T-helper 2 cell treated with Interferon-gamma antibody and Interleukin-4, amounts not matched to agents 100 ng/mL and 5 ng/mL, for 36 hours (primary cell): ENCODE results near the gene CCDC186. TPM values are rescaled to one million over a fixed set of nuclear protein-coding genes. Genes with fewer than 3 reads are reported as not detected.

Experiments
- intact Hi-C: fragments of 100-400 bp; cut with micrococcal nuclease; formaldehyde crosslinking; loops from one replicate; pipeline ENCODE4 v1.15.1; 2023
- total RNA-seq: library from RNA; stranded (reverse); gene quantifications from 2 replicates; pipeline ENCODE4 v1.2.3, GENCODE V29; 2022

CCDC186 gene
- total RNA-seq, 1 donor from 2014 or later: 15.6 TPM

DNA sequence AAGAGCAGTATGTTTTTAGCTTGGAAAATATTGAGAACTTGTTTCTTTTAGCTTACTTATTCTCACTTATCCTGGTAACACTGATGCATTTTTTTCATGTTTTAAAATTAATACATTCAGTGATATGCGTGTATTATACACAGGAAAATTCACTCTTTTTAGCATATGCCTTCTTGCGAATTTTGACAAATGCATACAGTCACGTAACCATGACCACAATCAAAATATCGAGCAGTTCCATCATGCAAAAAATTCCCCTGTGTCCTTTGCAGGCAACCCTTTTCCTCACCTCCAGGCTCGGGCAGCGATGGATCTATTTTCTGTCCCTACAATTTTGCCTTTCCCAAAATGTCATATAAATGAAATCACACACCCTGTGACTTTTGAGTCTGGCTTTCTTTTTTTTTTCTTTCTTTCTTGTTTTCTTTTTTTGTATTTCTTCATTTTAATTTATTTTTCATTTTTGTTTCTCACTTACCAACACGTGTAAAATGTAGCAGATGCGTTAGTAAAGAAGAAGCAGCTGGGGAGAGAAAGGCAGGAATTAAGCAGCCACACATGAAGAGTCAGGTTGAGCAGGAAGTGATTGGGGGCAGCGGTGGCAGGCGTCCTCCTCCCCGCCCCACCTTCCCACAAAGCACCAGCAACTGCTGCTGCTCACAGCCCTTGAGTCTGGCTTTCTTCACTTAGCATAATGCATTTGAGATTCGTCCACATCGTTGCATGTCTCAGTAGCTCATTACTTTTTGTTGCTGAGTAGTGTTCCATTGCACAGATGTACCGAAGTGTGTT, 100.4 kb downstream of the CCDC186 start:
- intact Hi-C loops: no loop called here

DNA sequence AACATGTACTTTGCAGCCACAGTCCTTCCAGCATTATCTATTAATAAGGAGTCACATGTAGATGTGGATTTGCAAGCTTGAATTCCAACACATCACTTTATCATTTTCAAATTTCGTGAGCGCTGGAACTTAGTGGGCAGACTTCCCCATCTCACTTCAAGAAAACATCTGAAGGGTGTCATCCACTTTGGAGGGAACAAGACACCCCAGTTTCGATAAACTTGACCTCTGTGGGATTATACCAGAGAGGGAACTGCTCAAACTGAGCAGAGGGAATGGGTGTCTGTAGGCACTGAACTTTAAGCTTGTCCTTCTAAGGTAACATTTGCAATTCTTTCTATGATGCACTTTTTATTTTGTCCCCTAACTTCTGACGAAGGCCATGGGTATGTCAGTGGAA, 102.8 kb downstream of the CCDC186 start:
- intact Hi-C loops: no loop called here

Other genes starting within 250 kb of the CCDC186 start
- not detected in 2 replicates for gene ADRB1, start 130.3 kb downstream of the CCDC186 start, total RNA-seq
- gene TDRD1, start 5.2 kb upstream of the CCDC186 start, total RNA-seq: 0.09 and 0.23 TPM in 2 replicates
- not detected in 2 replicates for gene VWA2, start 65.1 kb upstream of the CCDC186 start, total RNA-seq
- gene AFAP1L2, start 230.3 kb upstream of the CCDC186 start, total RNA-seq: 1.6 and 1.9 TPM in 2 replicates